OCI-LY1 (cell line): ENCODE results near the gene ARHGEF33.

ENCODE experiments used
- H2AFZ ChIP-seq: fragments of 200-600 bp; sonication (generic), shearing (Covaris generic); 2 replicates; pipeline ENCODE4 v1.6.0; 2014; ENCODE audit warnings: antibody characterized with exemption, mild to moderate bottlenecking, low read length
- H3F3A ChIP-seq: fragments of 200-600 bp; sonication (generic), shearing (Covaris generic); 2 replicates; pipeline ENCODE4 v1.6.0; 2014; ENCODE audit warnings: mild to moderate bottlenecking, antibody characterized with exemption, low read length, moderate library complexity; ENCODE audit not compliant: insufficient read depth
- H3K27ac ChIP-seq: fragments of 200-600 bp; sonication (generic); 2 replicates; pipeline ENCODE4 v1.5.1; 2014; ENCODE audit warnings: low read length, mixed run types, mild to moderate bottlenecking, low read depth; ENCODE audit not compliant: poor library complexity, severe bottlenecking
- H3K27me3 ChIP-seq: fragments of 200-600 bp; sonication (generic); 2 replicates; pipeline ENCODE4 v1.6.0; 2014; ENCODE audit warnings: antibody characterized with exemption, mild to moderate bottlenecking, low read length, moderate library complexity; ENCODE audit not compliant: insufficient read depth
- H3K36me3 ChIP-seq: fragments of 200-600 bp; sonication (generic); 2 replicates; pipeline ENCODE4 v1.6.1; 2014; ENCODE audit warnings: mild to moderate bottlenecking, antibody characterized with exemption, low read length, moderate library complexity, mixed read lengths; ENCODE audit not compliant: insufficient read depth
- H3K4me1 ChIP-seq: fragments of 200-600 bp; sonication (generic); 2 replicates; pipeline ENCODE4 v1.5.1; 2014; ENCODE audit warnings: mild to moderate bottlenecking, low read length, moderate library complexity; ENCODE audit not compliant: insufficient read depth, severe bottlenecking
- H3K4me2 ChIP-seq: fragments of 200-600 bp; sonication (generic), shearing (Covaris generic); 2 replicates; pipeline ENCODE4 v1.6.1; 2014; ENCODE audit warnings: low read length
- H3K4me3 ChIP-seq: fragments of 200-600 bp; sonication (generic); 2 replicates; pipeline ENCODE4 v1.5.1; 2014; ENCODE audit warnings: low read length, low read depth, mild to moderate bottlenecking, mixed read lengths; ENCODE audit not compliant: poor library complexity, severe bottlenecking
- H3K79me2 ChIP-seq: fragments of 200-600 bp; shearing (Covaris generic); 2 replicates; pipeline ENCODE4 v1.6.1; 2016; ENCODE audit warnings: mixed run types, low read length, mixed read lengths; ENCODE audit not compliant: insufficient read depth
- H3K9ac ChIP-seq: fragments of 200-600 bp; sonication (generic), shearing (Covaris generic); 2 replicates; pipeline ENCODE4 v1.6.1; 2014; ENCODE audit warnings: mild to moderate bottlenecking, low read length, mixed read lengths
- H3K9me2 ChIP-seq: fragments of 200-600 bp; sonication (generic), shearing (Covaris generic); 2 replicates; pipeline ENCODE4 v1.6.1; 2014; ENCODE audit warnings: low read depth, mild to moderate bottlenecking, low read length, mixed read lengths
- H3K9me3 ChIP-seq: fragments of 200-600 bp; shearing (Covaris generic); 2 replicates; pipeline ENCODE4 v1.6.1; 2014; ENCODE audit warnings: low read length, mixed read lengths
- H4K20me1 ChIP-seq: fragments of 200-600 bp; sonication (generic), shearing (Covaris generic); 2 replicates; pipeline ENCODE4 v1.6.0; 2016; ENCODE audit warnings: mild to moderate bottlenecking, low read length; ENCODE audit not compliant: insufficient read depth
- CTCF ChIP-seq: fragments of 200-600 bp; sonication (generic), shearing (Covaris generic); IDR thresholded peaks from 2 replicates; pipeline ENCODE4 v1.5.1; 2017; ENCODE audit warnings: mild to moderate bottlenecking, antibody characterized with exemption, low read length, moderate library complexity, mixed read lengths
- EZH2 ChIP-seq: fragments of 200-600 bp; sonication (generic), shearing (Covaris generic); IDR thresholded peaks from 2 replicates; pipeline ENCODE4 v1.8.0; 2017; ENCODE audit warnings: borderline replicate concordance, mixed run types, mild to moderate bottlenecking, antibody characterized with exemption, low read length, moderate library complexity, mixed read lengths

ARHGEF33 gene

GRCh38 chr2:39024833-39025232 is 135.2 kb downstream of the ARHGEF33 start:
- Histone ChIP-seq H3K4me3 (no peak overlapping the region), H4K20me1 (no peaks in the 10 kb centered on the region), H2AFZ (no peak overlapping the region), H3K36me3 (peaks cover 29% of the 10 kb centered on the region), H3K9me2 (no peaks in the 10 kb centered on the region), H3K9ac (no peak overlapping the region), H3K9me3 (no peaks in the 10 kb centered on the region), H3K79me2 (no peaks in the 10 kb centered on the region), H3K27ac (no peak overlapping the region), H3F3A (no peaks in the 10 kb centered on the region), H3K4me1 (no peaks in the 10 kb centered on the region), H3K4me2 (no peak overlapping the region), H3K27me3 (no peaks in the 10 kb centered on the region)
- TF ChIP-seq CTCF, result no peak
- TF ChIP-seq EZH2, result no peak
